ENCODE measurements around the gene ATG16L2.

Gene ATG16L2

GRCh38 chr11:72867970-72868369 is 53.8 kb downstream of the ATG16L2 start:
- DNase-seq (ENCODE audit: low spot score) (no peak), ATAC-seq (ENCODE audit: low read depth) (no peak)
- H3K4me3 ChIP-seq (ENCODE audit: severe bottlenecking): no peak overlapping the region
- no peaks in the 10 kb centered on the region for H3K27me3 ChIP-seq (ENCODE audit: insufficient read depth, poor library complexity, severe bottlenecking)
- H3K27ac ChIP-seq (ENCODE audit: poor library complexity, severe bottlenecking): no peak overlapping the region
- no peaks in the 10 kb centered on the region for H3K36me3 ChIP-seq (ENCODE audit: low read depth)
- no peaks in the 10 kb centered on the region for H3K9me3 ChIP-seq (ENCODE audit: severe bottlenecking)
- H3K4me1 ChIP-seq (ENCODE audit: insufficient read depth, poor library complexity, severe bottlenecking): no peaks in the 10 kb centered on the region
- no peak for TF ChIP-seq CTCF (IDR thresholded peaks at IDR 0.05; ENCODE audit: poor library complexity, severe bottlenecking)

DNA sequence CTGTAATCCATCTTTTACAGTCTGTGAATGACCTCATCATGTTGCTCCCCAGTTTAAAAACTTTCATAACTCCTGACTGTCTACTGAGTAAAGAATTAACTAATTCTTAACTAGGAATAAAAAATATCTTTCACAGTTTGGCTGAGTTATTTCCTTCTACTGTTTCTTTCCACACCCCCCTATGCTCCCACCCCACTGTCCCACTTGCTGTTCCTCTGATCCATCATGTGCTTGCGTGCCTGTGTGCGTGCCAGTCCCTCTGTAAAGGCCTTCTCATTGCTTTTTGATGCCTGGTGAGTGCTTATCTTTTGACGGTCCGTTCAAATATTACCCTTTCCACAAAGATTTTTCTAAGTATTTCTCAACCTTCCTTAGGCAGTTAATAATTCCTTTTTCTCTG is 55.6 kb downstream of the ATG16L2 start:
- TF ChIP-seq CTCF (IDR thresholded peaks at IDR 0.05; ENCODE audit: poor library complexity, severe bottlenecking): no peak
- no peaks in the 10 kb centered on the region for H3K36me3 ChIP-seq (ENCODE audit: low read depth)

GRCh38 chr11:72871119-72871518 is 56.9 kb downstream of the ATG16L2 start:
- no peaks in the 10 kb centered on the region for H3K27me3 ChIP-seq (ENCODE audit: insufficient read depth, poor library complexity, severe bottlenecking)
- no peaks in the 10 kb centered on the region for H3K36me3 ChIP-seq (ENCODE audit: low read depth)
- ATAC-seq (ENCODE audit: low read depth) (no peak), DNase-seq (ENCODE audit: low spot score) (no peak)
- no peak for TF ChIP-seq CTCF (IDR thresholded peaks at IDR 0.05; ENCODE audit: poor library complexity, severe bottlenecking)
- H3K4me3 ChIP-seq (ENCODE audit: severe bottlenecking): no peak overlapping the region
- H3K4me1 ChIP-seq (ENCODE audit: insufficient read depth, poor library complexity, severe bottlenecking): no peaks in the 10 kb centered on the region
- H3K9me3 ChIP-seq (ENCODE audit: severe bottlenecking): no peaks in the 10 kb centered on the region
- no peak overlapping the region for H3K27ac ChIP-seq (ENCODE audit: poor library complexity, severe bottlenecking)

More for the DNA sequence above, 55.6 kb downstream of the ATG16L2 start:
- DNase-seq (ENCODE audit: low spot score) (no peak), ATAC-seq (ENCODE audit: low read depth) (no peak)
- H3K4me1 ChIP-seq (ENCODE audit: insufficient read depth, poor library complexity, severe bottlenecking): no peaks in the 10 kb centered on the region
- H3K27ac ChIP-seq (ENCODE audit: poor library complexity, severe bottlenecking): no peak overlapping the region
- no peaks in the 10 kb centered on the region for H3K9me3 ChIP-seq (ENCODE audit: severe bottlenecking)
- H3K27me3 ChIP-seq (ENCODE audit: insufficient read depth, poor library complexity, severe bottlenecking): no peaks in the 10 kb centered on the region
- no peak overlapping the region for H3K4me3 ChIP-seq (ENCODE audit: severe bottlenecking)

DNA sequence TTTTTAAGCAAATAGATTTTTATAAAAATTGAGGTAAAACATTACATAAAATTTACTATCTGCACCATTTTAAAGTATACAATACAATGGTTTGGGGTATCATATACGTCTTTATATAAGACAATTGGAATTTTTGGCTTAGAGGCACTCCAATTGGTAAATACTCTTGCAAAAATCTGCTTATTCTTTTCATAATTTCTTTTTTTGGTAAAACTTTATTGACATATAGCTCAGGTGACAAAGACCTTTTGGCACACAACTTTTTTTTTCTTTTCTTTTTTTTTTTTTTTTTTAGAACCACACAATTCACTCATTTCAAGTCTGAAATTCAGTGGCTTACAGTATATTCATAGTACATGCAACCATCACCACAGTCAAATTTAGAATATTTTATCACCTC is 57.8 kb downstream of the ATG16L2 start:
- no peaks in the 10 kb centered on the region for H3K9me3 ChIP-seq (ENCODE audit: severe bottlenecking)
- no peak overlapping the region for H3K27ac ChIP-seq (ENCODE audit: poor library complexity, severe bottlenecking)
- H3K27me3 ChIP-seq (ENCODE audit: insufficient read depth, poor library complexity, severe bottlenecking): no peaks in the 10 kb centered on the region
- ATAC-seq (ENCODE audit: low read depth): no peak
- no peak for DNase-seq (ENCODE audit: low spot score)
- no peaks in the 10 kb centered on the region for H3K36me3 ChIP-seq (ENCODE audit: low read depth)
- no peaks in the 10 kb centered on the region for H3K4me1 ChIP-seq (ENCODE audit: insufficient read depth, poor library complexity, severe bottlenecking)
- TF ChIP-seq CTCF (IDR thresholded peaks at IDR 0.05; ENCODE audit: poor library complexity, severe bottlenecking): no peak
- no peak overlapping the region for H3K4me3 ChIP-seq (ENCODE audit: severe bottlenecking)

DNA sequence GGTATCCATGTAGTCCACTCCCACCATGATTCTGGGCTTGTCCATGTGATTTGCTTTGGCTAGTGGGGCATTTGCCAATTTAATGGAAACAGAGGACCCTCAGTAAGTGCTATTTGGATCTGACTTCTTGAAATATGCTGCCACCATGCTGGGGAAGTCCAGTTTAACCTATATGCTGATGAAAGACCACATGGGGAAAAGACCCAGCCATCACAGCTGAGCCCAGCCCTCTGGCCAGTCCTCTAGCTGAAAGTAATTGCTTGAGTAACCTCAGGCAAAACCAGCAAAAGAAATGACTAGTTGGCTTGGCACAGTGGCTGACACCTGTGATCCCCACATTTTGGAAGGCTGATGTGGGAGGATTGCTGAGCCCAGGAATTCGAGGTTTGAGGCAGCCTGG is 61.5 kb downstream of the ATG16L2 start:
- no peak for DNase-seq (ENCODE audit: low spot score)
- no peak overlapping the region for H3K27ac ChIP-seq (ENCODE audit: poor library complexity, severe bottlenecking)
- H3K4me1 ChIP-seq (ENCODE audit: insufficient read depth, poor library complexity, severe bottlenecking): no peaks in the 10 kb centered on the region
- H3K27me3 ChIP-seq (ENCODE audit: insufficient read depth, poor library complexity, severe bottlenecking): no peaks in the 10 kb centered on the region
- TF ChIP-seq CTCF (IDR thresholded peaks at IDR 0.05; ENCODE audit: poor library complexity, severe bottlenecking): no peak
- ATAC-seq (ENCODE audit: low read depth): no peak
- no peaks in the 10 kb centered on the region for H3K36me3 ChIP-seq (ENCODE audit: low read depth)
- H3K4me3 ChIP-seq (ENCODE audit: severe bottlenecking): no peak overlapping the region
- no peaks in the 10 kb centered on the region for H3K9me3 ChIP-seq (ENCODE audit: severe bottlenecking)

Data from RWPE2 (cell line).